Activated CD8-positive, alpha-beta memory T cell treated with anti-CD3 and anti-CD28 coated beads, Interleukin-2, amount 50 U/mL, for 4 hours (primary cell): ENCODE measurements around the gene MYH11.
A peak's percentile ranks its signal among the peaks of the same experiment; 100 is the strongest.

Experiments used
- DNase-seq: peaks from one replicate; pipeline ENCODE4 v3.0.0-alpha.2; 2020

MYH11 gene

DNA sequence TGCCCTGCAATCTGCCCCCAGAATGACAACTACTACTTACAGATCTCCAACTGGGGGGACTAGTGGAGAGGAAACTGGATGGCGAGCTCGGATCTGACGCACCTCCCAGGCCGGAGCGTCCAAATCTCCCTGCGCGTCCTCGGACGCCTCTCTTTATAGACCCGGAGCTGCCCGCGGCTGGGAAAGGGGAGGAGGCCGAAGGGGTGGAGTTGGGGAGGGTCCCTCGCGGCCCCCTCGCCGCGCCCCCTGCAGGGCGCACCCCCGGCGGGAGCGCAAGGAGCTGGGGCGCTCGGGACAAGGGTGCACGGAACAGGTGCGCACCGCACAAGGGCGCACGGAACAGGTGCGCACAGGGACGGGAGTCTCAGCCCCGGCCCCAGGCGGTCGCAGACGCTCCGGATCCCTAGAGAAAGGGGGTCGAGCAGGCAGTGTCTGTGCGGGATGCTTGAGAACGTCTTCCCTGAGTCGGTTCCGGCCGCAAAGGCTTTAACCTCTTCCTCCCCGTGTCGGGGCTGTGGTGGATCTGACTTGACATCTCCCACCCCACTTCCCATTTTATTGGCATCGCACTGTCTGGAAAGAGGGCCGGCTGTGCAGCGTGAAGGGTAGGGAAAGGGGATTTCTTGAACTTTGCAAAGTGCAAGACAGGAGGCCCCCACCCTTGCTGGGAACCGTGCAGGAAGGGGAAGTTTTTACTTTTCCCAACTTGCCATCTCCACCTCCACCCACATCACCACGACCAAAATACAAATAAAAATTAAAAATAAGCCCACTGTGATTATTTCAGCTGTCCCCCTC lies at the start of gene MYH11:
TSS of gene MYH11 (minus strand) at position 128 of the 798 bp plus-strand sequence. CDS start 18,776 bp downstream, outside the sequence.
- DNase-seq, result no peak

DNA sequence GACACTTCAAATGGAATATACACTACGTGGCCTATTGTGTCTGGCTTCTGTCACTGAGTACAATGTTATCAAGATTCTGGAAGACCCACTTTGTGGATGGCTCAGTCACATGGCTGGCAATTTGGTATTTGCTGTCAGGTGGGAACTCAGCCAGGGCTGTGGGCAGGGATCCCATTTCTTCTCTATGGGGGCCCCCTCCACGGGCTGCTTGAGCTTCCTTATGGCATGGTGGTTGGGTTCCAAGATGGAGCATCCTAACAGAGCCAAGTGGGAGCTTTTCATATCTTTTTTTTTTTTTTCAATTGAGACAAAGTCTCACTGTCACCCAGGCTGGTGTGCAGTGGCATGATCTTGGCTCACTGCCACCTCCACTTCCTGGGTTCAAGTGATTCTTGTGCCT lies 49.6 kb upstream of the MYH11 start:
- DNase-seq, result no peak

DNA sequence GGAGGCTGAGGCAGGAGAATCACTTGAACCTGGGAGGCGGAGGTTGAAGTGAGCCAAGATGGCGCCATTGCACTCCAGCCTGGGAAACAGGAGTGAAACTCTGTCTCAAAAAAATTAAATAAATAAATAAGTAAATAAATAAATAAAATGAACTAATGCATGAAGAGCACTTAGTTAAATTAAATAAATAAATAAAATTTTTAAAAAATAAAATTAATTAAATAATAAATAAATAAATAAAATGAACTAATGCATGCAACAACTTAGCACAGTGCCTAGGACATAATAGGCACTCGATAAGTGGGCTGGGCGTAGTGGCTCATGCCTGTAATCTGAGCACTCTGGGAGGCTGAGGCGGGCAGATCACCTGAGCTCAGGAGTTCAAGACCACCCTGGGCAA lies 47.1 kb upstream of the MYH11 start:
- DNase-seq, result no peak

DNA sequence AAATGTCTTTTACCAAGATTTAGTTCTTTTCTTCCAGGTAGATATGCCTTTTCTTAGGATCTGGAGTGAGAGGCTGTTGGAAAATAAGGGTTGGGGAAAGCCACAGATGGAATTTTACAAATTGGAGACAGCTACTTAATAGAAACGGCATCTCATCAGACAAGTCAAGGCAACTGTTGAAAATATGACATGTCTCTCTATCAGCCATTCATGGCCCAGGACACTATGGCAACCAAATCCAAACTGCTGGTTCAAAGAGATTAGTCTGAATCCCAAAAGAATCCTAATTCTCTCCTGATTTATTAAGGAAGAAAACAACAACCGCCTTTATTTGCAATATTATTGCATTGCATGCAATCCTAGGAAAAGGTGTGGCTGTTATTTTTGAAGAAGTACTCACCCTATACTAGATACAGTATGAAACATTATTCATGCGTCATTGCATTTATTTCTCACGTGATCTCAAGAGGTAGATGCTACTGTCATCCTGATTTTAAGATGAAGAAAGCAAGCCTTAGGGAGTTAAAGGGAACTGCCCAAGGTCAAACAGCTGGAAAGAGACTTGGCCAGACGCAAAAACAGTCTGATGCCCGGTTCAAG lies 44.2 kb upstream of the MYH11 start:
- no peak for DNase-seq

DNA sequence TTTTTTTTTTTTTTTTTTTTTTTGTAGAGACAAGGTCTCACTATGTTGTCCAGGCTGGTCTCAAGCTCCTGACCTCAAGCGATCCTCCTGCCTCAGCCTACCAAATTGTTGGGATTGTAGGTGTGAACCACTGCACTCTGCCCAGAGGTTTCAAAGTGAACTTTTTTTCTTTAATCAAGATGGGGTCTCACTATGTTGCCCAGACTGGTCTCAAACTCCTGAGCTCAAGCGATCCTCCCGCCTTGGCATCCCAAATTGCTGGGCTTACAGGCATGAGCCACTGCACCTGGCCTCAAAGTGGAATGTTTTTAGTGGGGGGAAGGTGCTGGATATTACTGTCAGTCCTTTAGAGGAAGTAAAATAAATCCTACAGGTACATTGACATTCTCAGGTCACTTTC lies 43.5 kb upstream of the MYH11 start:
- no peak for DNase-seq

DNA sequence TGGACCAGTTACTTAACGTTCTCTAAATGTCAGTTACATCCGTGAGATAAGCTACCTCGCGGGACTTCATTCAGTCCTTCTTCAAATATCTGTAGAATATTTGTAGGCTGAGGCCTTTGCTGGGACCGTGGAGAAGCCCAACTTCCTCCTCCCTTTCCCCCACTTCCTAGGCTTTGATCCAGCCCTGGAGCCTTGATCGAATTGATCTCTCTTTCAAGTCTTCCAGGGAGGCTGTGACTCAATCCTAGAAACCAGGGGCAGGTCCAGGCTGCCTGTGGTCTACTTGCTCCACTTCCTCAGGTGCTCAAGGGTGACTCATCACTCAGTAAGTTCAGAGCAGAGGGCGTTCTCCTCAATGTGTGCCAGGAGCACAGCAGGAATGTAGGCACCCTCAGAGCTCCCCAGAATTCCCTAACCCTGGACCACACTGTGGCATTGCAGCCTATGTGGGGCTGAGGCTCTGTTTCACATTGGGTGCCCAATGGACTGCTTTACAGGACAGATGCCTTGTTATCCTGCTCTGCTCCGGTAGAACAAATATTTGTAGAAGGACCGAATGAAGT lies 42.8 kb upstream of the MYH11 start:
- no peak for DNase-seq

DNA sequence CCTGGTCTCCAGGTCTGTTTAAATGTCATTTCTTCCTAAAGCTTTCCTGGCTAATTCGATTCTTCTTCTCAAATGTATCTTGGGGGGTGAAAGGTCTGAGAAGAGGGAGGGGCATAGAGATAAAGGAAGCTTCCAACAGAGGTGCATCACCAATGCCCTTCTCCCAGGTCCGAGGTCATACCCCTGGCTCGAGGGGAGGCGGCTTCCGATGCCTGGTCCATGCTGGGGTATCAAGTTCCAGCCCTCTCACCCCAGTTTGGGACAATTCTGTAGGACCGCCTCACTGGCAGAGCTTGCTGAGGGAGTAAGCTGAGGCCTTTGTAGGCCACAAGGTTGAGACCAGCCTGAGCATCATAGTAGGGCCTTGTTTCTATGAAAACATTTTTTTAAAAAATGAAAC lies 41.8 kb upstream of the MYH11 start:
- DNase-seq, result no peak

DNA sequence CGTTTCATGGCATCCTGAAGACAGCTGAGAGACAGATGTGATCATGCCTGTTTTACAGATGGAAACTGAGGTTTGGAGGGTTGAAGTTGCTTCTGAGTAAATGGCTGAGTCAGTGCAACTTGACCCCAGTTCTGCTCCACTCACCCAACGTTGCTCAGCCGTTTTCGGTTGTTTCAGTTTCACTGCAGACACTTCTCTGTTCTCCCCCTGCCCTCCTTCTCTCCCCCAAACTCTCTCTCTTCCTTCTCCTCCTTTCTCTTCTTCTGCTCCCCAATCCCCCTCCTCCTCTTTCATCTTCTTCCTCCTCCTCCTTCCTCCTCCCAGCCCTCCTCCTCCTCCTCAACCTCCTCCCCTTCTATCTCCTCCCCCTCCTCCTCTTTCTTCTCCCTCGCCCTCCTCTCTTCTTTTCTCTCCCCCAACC lies 41.0 kb upstream of the MYH11 start:
- DNase-seq, result no peak

DNA sequence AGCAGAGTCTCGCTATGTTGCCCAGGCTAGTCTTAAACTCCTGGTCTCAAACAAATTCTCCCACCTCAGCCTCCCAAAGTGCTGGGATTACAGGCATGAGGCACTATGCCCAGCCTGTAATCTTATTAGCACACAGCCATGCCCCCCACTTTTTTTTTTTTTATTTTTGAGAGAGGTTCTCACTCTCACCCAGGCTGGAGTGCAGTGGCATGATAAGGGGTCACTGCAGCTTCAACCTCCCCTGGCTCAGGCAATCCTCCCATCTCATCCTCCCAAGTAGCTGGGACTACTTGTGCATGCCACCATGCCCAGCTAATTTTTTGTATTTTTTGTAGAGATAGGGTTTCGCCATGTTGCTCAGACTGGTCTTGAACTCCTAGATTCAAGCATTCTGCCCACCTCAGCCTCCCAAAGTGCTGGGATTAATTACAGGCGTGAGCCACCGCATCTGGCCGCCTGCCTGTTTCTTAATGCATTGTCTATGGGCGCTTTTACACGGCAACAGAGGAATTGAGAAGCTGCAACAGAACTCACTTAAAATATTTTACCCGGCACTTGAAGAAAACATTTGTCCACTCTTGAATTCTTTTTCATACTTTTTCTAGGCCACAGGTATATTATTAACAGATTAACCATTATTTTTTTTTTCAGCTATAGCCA lies 40.4 kb upstream of the MYH11 start:
- no peak for DNase-seq

DNA sequence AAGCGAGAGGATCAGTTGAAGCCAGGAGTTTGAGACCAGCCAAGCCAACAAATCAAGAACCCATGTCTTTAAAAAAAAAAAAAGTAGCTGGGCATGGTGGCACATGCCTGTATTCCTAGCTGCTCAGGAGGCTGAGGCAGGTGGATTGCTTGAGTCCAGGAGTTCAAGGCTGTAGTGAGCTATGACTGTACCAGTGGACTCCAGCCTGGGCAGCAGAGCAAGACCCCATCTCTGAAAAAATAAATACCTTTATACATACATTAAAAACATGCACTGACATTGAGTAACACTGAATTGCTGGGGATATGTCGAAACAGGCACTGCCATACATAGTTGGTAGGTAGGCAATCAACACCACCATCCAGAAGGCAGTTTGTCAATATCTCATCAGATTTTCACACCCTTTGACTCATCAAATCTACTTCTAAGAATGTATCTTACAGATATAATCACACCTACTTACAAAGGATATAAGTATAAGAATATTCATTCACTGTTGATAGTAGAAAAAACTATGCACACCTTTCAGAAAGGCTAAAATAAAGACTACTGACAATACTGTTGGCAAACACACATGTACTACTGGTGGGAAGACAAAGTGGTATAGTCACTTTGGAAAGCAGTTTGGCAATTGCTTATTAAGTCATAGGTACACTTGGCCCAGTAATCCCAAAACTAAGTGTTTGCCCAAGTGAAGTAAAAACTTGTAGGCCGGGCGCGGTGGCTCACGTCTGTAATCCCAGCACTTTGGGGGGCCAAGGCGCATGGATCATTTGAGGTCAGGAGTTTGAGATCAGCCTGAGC lies 37.9 kb upstream of the MYH11 start:
- no peak for DNase-seq

DNA sequence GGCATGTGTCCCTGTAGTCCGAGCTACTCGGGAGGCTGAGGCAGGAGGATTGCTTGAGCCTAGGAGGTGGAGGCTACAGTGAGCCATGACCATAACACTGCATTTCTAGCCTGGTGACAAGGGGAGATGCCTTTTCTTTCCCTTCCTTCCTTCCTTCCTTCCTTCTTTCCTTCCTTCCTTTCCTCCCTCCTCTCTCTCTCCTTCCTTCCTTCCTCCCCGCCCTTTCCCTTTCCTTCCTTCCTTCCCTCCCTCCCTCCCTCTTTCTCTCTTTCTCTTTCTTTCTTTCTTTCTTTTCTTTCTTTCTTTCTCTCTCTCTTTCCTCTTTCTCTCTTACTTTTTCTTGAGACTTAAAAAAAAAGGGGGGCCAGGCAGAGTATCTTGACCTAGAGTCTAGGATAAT lies 34.7 kb upstream of the MYH11 start:
- no peak for DNase-seq

DNA sequence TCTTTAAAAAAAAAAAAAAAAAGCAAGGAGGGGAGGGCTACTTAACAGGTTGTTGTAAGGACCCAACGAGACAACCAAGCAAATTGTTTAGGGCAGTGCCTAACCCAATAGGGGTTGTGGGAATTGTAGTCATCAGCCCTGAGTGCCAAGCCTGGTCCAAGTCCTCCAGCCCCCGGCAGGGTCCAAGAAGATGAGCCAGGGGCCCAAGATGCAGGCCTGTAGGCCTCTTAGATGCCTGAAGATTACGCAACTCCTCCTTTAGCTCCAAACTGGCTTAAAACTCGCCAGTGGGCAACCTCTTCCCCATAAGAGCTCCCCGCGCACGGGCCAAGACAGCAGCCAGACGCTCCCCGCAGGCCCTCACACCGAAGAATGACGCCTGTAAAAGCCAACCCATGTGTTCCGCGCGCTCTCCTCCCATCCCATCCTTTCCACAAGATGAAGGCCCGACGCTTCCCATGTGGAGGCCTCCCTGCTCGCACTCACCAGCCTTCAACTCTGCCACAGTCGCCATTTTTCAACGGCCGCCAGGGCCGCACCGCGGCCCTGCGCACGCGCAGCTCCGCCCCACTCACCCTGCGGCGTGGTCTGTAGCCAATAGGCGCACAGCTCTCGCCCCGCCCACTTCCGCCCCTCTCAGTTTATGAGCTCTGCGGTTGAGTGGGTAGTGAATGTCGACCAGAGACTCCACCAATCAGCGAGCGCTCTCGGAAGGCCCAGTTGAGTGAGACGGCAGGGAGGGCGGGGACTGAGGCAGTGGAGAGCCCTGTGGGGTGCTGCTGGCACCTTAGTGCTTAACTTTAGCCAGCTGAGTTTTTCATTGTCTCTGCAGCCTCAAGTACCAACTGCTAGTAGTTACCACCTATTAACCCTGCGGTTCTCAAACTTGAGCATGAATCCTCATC lies 31.5 kb upstream of the MYH11 start, which contains the start of gene CEP20:
TSS of gene CEP20 (minus strand) at position 532 of the 905 bp plus-strand sequence. CDS start at position 514, 18 bp downstream.
- DNase-seq, result peak; percentile 100

DNA sequence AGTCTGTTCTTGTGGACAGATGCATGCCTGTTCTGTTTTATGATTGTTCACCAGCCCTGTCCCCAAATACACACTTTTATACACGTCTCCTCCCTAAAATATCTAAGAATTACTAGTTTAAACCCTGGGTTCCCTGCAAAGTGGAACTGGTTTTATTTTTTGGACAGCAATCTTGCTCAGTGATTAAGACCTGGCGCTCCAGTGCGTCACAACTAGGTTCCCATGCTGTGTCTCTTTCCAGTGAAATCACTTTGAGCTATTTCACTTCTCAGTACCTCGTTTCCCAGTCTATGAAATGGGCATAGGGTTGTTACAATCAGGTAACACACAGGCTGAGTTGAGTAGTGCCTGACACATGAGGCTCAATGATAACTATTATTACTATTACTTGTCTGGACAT lies 30.5 kb upstream of the MYH11 start:
- DNase-seq, result no peak

DNA sequence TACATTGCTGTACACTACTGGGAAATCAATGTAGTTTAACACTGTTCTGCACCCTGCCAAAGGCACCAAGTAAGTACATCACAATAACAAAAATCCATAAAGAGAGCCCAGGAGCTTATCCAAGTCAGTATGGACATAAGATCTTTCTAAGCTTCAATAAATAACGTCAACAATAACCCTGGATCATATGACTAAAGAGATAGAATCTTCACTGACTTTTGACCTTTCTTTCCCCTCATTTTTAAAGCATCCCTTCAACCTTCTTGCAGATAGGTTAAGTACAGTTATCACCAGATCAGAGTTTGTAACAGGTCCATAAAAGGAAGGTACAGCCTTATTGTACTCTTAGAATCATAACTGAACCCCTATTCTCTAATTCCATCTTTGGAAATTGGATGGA lies 29.2 kb upstream of the MYH11 start:
- DNase-seq, result no peak

DNA sequence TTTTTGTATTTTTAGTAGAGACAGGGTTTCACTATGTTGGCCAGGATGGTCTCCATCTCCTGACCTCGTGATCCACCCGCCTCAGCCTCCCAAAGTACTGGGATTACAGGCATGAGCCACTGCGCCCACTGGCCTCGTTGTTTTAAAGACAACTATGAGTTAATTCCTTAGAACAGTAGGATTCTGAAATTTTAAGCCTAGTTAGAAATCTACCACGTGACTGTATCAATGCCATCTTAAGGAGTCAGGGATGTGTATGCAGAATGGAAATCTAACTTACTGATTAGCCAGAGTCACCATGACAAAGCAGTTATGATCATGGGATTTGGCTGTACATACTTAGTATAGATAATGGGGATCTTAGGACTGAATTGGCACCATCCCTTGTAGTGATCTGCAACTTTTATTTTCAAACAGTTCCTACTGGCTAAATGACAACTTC lies 28.8 kb upstream of the MYH11 start:
- DNase-seq, result no peak

DNA sequence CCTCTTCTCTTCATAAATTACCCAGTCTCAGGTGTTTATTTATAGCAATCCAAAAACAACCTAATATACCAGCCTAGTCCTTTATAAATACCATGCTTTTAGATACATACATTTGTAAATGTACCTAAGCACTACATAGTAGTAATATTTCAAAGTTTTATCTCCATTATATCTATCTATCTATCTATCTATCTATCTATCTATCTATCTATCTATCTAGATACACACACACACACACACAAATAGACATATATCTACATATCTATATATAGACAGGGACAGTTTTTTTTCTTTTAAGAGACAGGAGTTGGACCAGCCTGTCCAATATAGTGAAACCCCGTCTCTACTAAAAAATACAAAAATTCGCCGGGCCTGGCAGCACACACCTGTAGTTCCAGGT lies 25.7 kb upstream of the MYH11 start:
- no peak for DNase-seq

DNA sequence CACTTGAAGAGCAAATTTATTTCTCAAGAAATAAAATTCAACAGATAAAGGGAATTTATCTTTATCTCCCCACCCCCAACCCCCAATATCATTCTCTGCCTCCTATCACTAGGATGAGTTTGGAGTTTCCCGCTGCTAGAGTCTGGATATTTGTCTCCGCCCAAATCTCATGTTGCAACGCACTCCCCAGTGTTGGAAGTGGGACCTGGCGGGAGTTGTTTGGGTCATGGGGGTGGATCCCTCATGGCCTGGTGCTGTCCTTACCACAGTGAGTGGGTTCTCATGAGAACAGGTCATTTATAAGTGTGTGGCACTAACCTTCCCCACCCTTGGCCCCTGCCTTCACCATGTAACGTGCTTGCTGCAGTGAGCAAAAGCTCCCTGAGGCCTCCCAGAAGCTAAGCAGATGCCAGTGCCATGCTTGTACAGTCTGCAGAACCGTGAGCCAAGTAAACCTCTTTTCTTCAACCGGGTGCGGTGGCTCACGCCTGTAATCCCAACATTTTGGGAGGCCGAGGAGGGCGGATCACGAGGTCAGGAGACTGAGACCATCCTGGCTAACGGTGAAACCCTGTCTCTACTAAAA lies 25.1 kb upstream of the MYH11 start:
- DNase-seq, result no peak

DNA sequence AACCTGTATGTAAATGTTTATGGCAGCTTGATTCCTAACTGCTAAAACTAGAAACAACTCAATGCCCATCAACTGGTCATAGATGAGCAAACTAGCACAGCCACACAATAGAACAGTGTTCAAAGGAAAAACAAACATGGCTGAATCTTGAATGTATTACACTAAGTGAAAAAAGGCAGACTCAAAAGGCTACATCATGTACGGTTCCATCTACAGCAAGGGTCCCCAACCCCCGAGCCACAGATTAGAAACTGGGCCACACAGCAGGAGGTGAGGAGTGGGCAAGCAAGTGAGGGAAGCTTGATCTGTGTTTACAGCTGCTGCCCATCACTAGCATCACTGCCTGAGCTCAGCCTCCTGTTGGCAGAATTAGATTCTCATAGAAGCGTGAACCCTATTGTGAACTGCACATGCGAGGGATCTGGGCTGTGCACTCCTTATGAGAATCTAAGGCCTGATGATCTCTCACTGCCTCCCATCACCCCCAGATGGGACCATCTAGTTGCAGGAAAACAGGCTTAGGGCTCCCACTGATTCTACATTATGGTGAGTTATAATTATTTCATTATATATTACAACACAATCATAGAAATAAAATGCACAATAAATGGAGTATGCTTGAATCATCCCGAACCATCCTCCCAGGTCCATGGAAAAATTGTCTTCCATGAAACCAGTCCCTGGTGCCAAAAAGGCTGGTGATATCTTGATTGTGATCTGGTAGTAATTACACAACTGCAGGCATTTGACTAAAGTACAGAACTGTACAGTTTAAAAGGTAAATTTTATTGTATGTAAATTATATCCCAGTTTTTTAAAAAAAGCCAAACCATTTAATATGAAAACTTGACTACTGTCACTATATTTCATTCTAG lies 23.8 kb upstream of the MYH11 start:
- DNase-seq, result no peak

DNA sequence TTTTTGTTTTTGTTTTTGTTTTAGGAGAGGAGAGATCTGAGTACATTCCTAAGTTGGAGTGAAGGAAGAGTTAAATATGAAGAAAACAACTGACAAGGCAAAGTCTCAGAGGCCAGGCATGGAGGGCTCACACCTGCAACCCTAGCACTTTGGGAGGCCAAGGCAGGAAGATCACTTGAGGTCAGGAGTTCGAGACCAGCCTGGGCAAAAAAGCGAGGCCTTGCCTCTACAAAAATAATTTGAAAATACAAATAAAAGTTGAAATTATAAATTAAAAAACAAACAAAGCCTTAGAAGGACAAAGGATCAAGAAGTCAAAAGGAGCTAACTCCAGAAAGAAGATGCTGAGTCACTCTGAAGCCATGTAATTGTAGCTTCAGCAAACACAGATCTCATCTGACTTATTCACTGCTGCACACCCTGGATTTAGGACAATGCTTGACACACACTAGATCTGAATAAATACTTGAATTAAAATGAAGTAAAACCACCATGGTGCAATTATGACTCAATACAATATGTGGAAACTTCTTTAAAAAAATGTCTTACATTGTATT lies 22.5 kb upstream of the MYH11 start:
- DNase-seq, result no peak

DNA sequence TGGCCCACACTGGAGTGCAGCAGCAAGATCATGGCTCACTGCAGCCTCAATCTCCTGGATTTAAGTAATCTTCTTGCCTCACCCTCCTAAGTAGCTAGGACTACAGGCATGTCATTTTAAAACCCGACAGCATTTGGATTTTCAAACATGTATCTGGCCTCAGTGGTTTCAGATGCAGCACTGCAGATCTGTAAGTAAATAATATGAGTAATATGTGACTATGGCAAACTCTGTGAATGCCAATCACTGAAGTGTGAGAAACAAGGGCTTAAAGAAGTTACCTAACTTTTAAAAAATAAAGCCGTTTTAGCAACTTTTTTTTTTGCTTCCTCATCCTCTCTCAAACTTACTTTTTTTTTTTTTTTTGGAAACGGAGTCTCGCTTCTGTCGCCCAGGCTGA lies 19.7 kb upstream of the MYH11 start:
- no peak for DNase-seq
